Transverse colon (tissue), 4 donors: ENCODE measurements around the gene GNG12. TPM values are rescaled to one million over a fixed set of nuclear protein-coding genes. Genes with fewer than 3 reads are reported as not detected.

ENCODE experiments used
- DNase-seq: peaks from one replicate; pipeline ENCODE4 v3.0.0-alpha.2; 2019
- H3K27ac ChIP-seq, 4 donors: fragments of 200-600 bp; sonication (generic); 2 replicates each; pipeline ENCODE4 v1.5.1; 2016 to 2018; ENCODE audit warnings: inconsistent platforms in 4 of 4
- H3K27me3 ChIP-seq: fragments of 200-600 bp; sonication (generic); 2 replicates; pipeline ENCODE4 v1.5.1; 2017; ENCODE audit warnings: inconsistent platforms
- H3K36me3 ChIP-seq, 4 donors: fragments of 200-600 bp; sonication (generic); 2 replicates each; pipeline ENCODE4 v1.5.1; 2017 to 2019; ENCODE audit warnings: inconsistent platforms in 4 of 4
- H3K4me1 ChIP-seq, 4 donors: fragments of 200-600 bp; sonication (generic); 2 replicates each; pipeline ENCODE4 v1.5.1; 2017 to 2020; ENCODE audit warnings: inconsistent platforms in 4 of 4
- H3K4me3 ChIP-seq, 4 donors: fragments of 200-600 bp; sonication (generic); 1 replicate in 1 of 4; 2 replicates in 3 of 4; pipeline versions ENCODE4 v1.5.1 to v1.6.1; 2017 to 2019; ENCODE audit warnings: inconsistent platforms in 4 of 4
- H3K9me3 ChIP-seq, 2 donors: fragments of 200-600 bp; sonication (generic); 2 replicates each; pipeline ENCODE4 v1.5.1; 2017 to 2019; ENCODE audit warnings: inconsistent platforms in 2 of 2
- EP300 ChIP-seq: sonication (generic); formaldehyde crosslinking; IDR thresholded peaks from one replicate; pipeline ENCODE4 v1.6.1; 2017; ENCODE audit warnings: antibody characterized with exemption, low read depth
- POLR2A ChIP-seq: fragments of 450-650 bp; IDR thresholded peaks from one replicate; pipeline ENCODE4 v1.6.1; 2016; ENCODE audit warnings: antibody characterized with exemption, mild to moderate bottlenecking, moderate library complexity
- POLR2AphosphoS5 ChIP-seq, 3 donors: sonication (generic); formaldehyde crosslinking; IDR thresholded peaks; one replicate each; pipeline ENCODE4 v1.6.1; 2016; ENCODE audit warnings: antibody characterized with exemption in 3 of 3
- WGBS, 2 donors: methylation state at CpG; one replicate each; pipeline ENCODE4 v1.1.5; 2018; ENCODE audit warnings: low coverage in 1 of 2; 5-methylcytosine and 5-hydroxymethylcytosine counted together
- in situ Hi-C, 4 donors: fragments of 200-750 bp; cut with MboI; loops; one replicate each; pipeline versions ENCODE4 v1.15.0 to v1.15.1; 2017; ENCODE audit warnings: low sequenced_read_pairs in 3 of 4, low pct_ligation_motif_present in 1 of 4, low pct_unique_long_range_greater_than_20kb in 1 of 4
- intact Hi-C: fragments of 100-400 bp; cut with DNase I; formaldehyde crosslinking; loops from one replicate; pipeline ENCODE4 v1.15.1; 2023; ENCODE audit warnings: low total_unique reads
- total RNA-seq, 4 donors: library from RNA; depleted of rRNA; stranded (reverse); fragments of >200 nt; gene quantifications; one replicate each; pipeline ENCODE4 v1.1.0, GENCODE V29; 2016
- TF ChIP-seq, protein P1 (sequence below), 5 experiments: fragments of 200-600 bp in 3 of 5; fragments of 450-650 bp in 2 of 5; sonication (generic) in 3 of 5; IDR thresholded peaks; 1 replicate in 2 of 5; 2 replicates in 3 of 5; pipeline ENCODE4 v1.5.1; 2016 to 2017; ENCODE audit warnings: antibody characterized with exemption in 5 of 5, inconsistent platforms in 3 of 5, mild to moderate bottlenecking in 2 of 5, moderate library complexity in 1 of 5

The GNG12 gene
- total RNA-seq, 4 donors from 2014 or later, result 19.1 to 180 (median 112) TPM

DNA sequence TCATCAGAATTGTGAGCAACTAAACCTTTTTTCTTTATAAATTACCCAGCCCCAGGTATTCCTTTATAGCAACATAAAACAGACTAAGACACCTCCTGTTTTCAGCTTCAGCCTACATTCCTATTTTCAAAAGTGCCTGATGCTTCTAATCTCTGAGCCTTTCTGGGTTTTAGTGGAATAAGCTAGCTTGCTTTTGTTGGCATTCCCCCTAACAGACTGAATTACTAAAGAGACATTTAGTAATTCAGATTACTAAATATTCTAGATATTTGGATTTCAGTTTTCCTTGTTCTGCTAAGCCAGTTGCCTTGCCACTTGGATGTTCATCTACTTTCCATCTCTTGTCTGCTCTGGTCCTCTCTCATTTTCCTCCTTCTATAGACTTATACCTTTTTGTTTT, 10.5 kb upstream of the GNG12 start:
- no peak overlapping the region for H3K27ac ChIP-seq
- H3K9me3 ChIP-seq, result no peaks in the 10 kb centered on the region
- H3K4me1 ChIP-seq, result peaks cover 0 to 3% (median 0%) of the 10 kb centered on the region in 4 donors
- H3K4me3 ChIP-seq, result no peak overlapping the region
- intact Hi-C loops, result loop anchor here (10.0 kb wide), 1 partner anchor 271 kb away; no protein-coding TSS in a partner anchor
- H3K27me3 ChIP-seq, result no peaks in the 10 kb centered on the region
- TF ChIP-seq, protein P1, sequence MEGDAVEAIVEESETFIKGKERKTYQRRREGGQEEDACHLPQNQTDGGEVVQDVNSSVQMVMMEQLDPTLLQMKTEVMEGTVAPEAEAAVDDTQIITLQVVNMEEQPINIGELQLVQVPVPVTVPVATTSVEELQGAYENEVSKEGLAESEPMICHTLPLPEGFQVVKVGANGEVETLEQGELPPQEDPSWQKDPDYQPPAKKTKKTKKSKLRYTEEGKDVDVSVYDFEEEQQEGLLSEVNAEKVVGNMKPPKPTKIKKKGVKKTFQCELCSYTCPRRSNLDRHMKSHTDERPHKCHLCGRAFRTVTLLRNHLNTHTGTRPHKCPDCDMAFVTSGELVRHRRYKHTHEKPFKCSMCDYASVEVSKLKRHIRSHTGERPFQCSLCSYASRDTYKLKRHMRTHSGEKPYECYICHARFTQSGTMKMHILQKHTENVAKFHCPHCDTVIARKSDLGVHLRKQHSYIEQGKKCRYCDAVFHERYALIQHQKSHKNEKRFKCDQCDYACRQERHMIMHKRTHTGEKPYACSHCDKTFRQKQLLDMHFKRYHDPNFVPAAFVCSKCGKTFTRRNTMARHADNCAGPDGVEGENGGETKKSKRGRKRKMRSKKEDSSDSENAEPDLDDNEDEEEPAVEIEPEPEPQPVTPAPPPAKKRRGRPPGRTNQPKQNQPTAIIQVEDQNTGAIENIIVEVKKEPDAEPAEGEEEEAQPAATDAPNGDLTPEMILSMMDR (IDR thresholded peaks at IDR 0.05), result no peak
- TF ChIP-seq POLR2AphosphoS5 (IDR thresholded peaks at IDR 0.05) (no peak), EP300 (no peak), POLR2A (no peak)
- H3K36me3 ChIP-seq, result no peaks in the 10 kb centered on the region
- DNase-seq, result no peak
- in situ Hi-C loops, result loop anchor here in 2 of 4 donors (10.0 to 25.0 kb wide), 2 partner anchors 69 to 494 kb away; no protein-coding TSS in a partner anchor

GRCh38 chr1:67843331-67843730, 10.1 kb upstream of the GNG12 start:
- Histone ChIP-seq H3K27ac (no peak overlapping the region), H3K27me3 (no peaks in the 10 kb centered on the region), H3K36me3 (no peaks in the 10 kb centered on the region), H3K4me3 (no peak overlapping the region), H3K4me1 (peaks cover 0 to 7% (median 4%) of the 10 kb centered on the region in 4 donors), H3K9me3 (no peaks in the 10 kb centered on the region)
- 82 to 83% methylated on average over 1 of the region's 1 CpG for WGBS, 2 donors
- DNase-seq, result no peak
- no peak for TF ChIP-seq POLR2A
- TF ChIP-seq, protein P1 (IDR thresholded peaks at IDR 0.05), result no peak
- TF ChIP-seq EP300, result no peak
- TF ChIP-seq POLR2AphosphoS5 (IDR thresholded peaks at IDR 0.05), result no peak
- intact Hi-C loops (loop anchor here (10.0 kb wide), 1 partner anchor 271 kb away; no protein-coding TSS in a partner anchor), in situ Hi-C loops (loop anchor here in 2 of 4 donors (10.0 to 25.0 kb wide), 2 partner anchors 69 to 494 kb away; no protein-coding TSS in a partner anchor)

DNA sequence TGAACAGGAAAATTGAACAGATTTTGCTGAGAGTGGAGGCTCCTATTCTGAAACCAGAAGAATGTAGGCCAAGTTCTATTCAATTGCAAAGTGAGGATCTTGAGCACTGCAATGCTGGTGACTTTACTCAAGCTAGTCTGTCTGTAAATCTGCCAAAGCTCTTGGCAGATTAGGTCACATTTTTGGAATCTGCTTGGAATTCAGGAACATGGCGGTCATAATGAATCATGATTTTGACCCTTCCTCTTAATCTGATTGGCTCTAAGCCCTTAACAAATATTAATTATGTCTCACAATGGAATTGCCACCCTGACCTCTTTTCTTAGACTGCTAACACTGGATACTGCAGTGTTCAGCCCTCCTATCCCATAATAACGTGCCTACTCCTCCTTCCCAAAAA, 7.2 kb upstream of the GNG12 start:
- Histone ChIP-seq H3K9me3 (no peaks in the 10 kb centered on the region), H3K4me3 (no peak overlapping the region), H3K27ac (no peak overlapping the region), H3K36me3 (no peaks in the 10 kb centered on the region), H3K27me3 (no peaks in the 10 kb centered on the region), H3K4me1 (peaks cover 0 to 13% (median 12%) of the 10 kb centered on the region in 4 donors)
- in situ Hi-C loops, result loop anchor here in 2 of 4 donors (10.0 to 25.0 kb wide), 2 partner anchors 66 to 497 kb away; no protein-coding TSS in a partner anchor
- no peak for DNase-seq
- intact Hi-C loops, result loop anchor here (10.0 kb wide), 1 partner anchor 274 kb away; no protein-coding TSS in a partner anchor
- TF ChIP-seq EP300 (no peak), POLR2AphosphoS5 (IDR thresholded peaks at IDR 0.05) (peak in 2 of 3 donors; percentile 17 to 26)
- 43 to 59% methylated on average over 1 to 2 of the region's 2 CpGs for WGBS, 2 donors

- Histone ChIP-seq H3K9me3 (no peaks in the 10 kb centered on the region), H3K4me1 (peaks cover 0 to 13% (median 12%) of the 10 kb centered on the region in 4 donors), H3K36me3 (no peaks in the 10 kb centered on the region), H3K27me3 (no peaks in the 10 kb centered on the region), H3K4me3 (no peak overlapping the region), H3K27ac (peak overlapping the region in 1 of 4 donors; percentile 37)
- in situ Hi-C loops, result loop anchor here in 2 of 4 donors (10.0 to 25.0 kb wide), 2 partner anchors 65 to 497 kb away; no protein-coding TSS in a partner anchor
- no peak for DNase-seq
- 87 to 100% methylated on average over 2 of the region's 2 CpGs for WGBS, 2 donors
- no peak for TF ChIP-seq POLR2A
- TF ChIP-seq, protein P1 (IDR thresholded peaks at IDR 0.05), result no peak
- no peak for TF ChIP-seq POLR2AphosphoS5 (IDR thresholded peaks at IDR 0.05)
- TF ChIP-seq EP300, result no peak
- intact Hi-C loops, result loop anchor here (10.0 kb wide), 2 partner anchors 275 to 505 kb away; no protein-coding TSS in a partner anchor
Measured at GRCh38 chr1:67839826-67840225, 6.6 kb upstream of the GNG12 start.
